Astrocyte of the hippocampus (primary cell): ENCODE results near the gene ABCD1.
"Not testable (repeated sequence)": the region's sequence is repeated elsewhere in the genome, so short reads cannot be mapped to it uniquely, and the experiment has no call there.

Experiments used
- DNase-seq: peaks from one replicate; pipeline ENCODE4 v3.0.0; 2011; ENCODE audit warnings: low read depth, low spot score

The ABCD1 gene

GRCh38 chrX:153694256-153694655, 30.4 kb upstream of the ABCD1 start:
- not testable (repeated sequence) for DNase-seq

- DNase-seq = no peak
Observed at GRCh38 chrX:153694687-153695270, 29.9 kb upstream of the ABCD1 start.

- no peak for DNase-seq
Observed at GRCh38 chrX:153696100-153696499, 28.6 kb upstream of the ABCD1 start.

- DNase-seq = not testable (repeated sequence)
Observed at GRCh38 chrX:153696538-153696937, 28.1 kb upstream of the ABCD1 start.

GRCh38 chrX:153696986-153697722, 27.5 kb upstream of the ABCD1 start:
- DNase-seq = not testable (repeated sequence)

- no peak for DNase-seq
Observed at GRCh38 chrX:153697924-153698865, 26.5 kb upstream of the ABCD1 start.

- DNase-seq = not testable (repeated sequence)
Observed at GRCh38 chrX:153699210-153699783, 25.4 kb upstream of the ABCD1 start.

GRCh38 chrX:153699784-153700371, 24.8 kb upstream of the ABCD1 start:
- not testable (repeated sequence) for DNase-seq

GRCh38 chrX:153700376-153700945, 24.2 kb upstream of the ABCD1 start:
- DNase-seq = no peak

- no peak for DNase-seq
Observed at GRCh38 chrX:153700967-153701366, 23.7 kb upstream of the ABCD1 start.

GRCh38 chrX:153701706-153702105, 22.9 kb upstream of the ABCD1 start:
- DNase-seq = no peak

GRCh38 chrX:153702336-153703035, 22.2 kb upstream of the ABCD1 start:
- no peak for DNase-seq

GRCh38 chrX:153703036-153703370, 21.7 kb upstream of the ABCD1 start:
- peak; percentile 81 for DNase-seq

GRCh38 chrX:153704021-153704526, 20.6 kb upstream of the ABCD1 start:
- no peak for DNase-seq

- DNase-seq = not testable (repeated sequence)
Observed at GRCh38 chrX:153704631-153705402, 19.8 kb upstream of the ABCD1 start.

GRCh38 chrX:153705403-153706060, 19.1 kb upstream of the ABCD1 start:
- peak; percentile 58 for DNase-seq

GRCh38 chrX:153706799-153707198, 17.9 kb upstream of the ABCD1 start:
- DNase-seq = no peak

GRCh38 chrX:153707406-153707805, 17.2 kb upstream of the ABCD1 start:
- DNase-seq = no peak

- DNase-seq = peak; percentile 87
Observed at GRCh38 chrX:153708415-153708814, 16.2 kb upstream of the ABCD1 start.
